ENCODE results near the gene MEGF11. TPM values are rescaled to one million over a fixed set of nuclear protein-coding genes. Genes with fewer than 3 reads are reported as not detected.

Gene MEGF11
- total and polyA plus RNA-seq, 10 donors = 0.02 to 0.61 (median 0.23) TPM; not detected in 4

DNA sequence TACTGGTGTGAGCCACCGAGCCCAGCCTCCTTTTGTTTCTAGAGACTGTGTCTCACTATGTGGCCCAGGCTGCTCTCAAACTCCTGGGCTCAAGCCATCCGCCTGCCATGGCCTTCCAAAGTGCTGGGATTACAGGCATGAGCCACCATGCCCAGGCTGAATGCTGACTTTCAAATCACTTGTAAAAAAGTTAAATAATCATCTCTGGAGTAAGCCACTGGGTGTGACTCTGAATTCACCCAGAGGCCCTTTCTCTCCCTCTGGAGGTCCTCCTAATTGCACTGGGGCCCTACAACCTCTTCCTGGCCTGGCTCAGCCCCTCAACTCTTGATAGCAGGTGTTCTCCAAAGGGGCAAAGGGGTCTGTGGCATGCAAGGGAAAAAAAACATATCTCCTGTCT is 54.8 kb downstream of the MEGF11 start:
- Histone ChIP-seq H3K4me1 (no peaks in the 10 kb centered on the region), H3K36me3 (no peaks in the 10 kb centered on the region), H3K4me3 (no peak overlapping the region), H3K27ac (no peak overlapping the region), H3K27me3 (replicated peaks in 1 of 7) (peaks cover 0 to 3% (median 0%) of the 10 kb centered on the region in 7 donors), H3K9me3 (no peaks in the 10 kb centered on the region)
- intact Hi-C loops (cut with DNase I; ENCODE audit: low total_unique reads) = no loop called here
- DNase-seq = no peak
- TF ChIP-seq POLR2AphosphoS5 (IDR thresholded peaks at IDR 0.05) (no peak), CTCF (IDR thresholded peaks at IDR 0.05 in 8 of 11, conservative IDR thresholded peaks at IDR 0.05 in 3 of 11) (no peak)
- 82 to 88% (median 85%) methylated on average over 2 of the region's 2 CpGs for WGBS, 5 donors

DNA sequence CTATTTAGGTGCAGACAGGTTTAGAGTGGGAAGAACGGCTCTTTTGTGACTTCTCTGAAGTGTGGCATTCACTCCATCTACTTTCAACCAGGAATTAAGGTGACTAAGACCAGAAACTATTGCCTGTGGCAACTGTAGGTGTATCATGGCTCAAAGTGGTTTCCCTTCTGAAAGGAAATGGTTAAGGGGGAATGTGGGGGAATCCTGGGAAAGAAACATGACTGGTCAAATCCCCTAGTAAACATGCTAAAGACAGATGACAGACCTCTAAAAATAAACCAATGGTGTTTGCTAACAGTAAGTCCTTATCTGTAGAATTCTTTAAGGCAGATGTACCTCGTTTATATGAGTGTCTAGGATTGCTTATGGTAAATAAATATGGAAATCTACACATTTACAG is 56.9 kb downstream of the MEGF11 start:
- intact Hi-C loops (cut with DNase I; ENCODE audit: low total_unique reads) = no loop called here
- Histone ChIP-seq H3K27ac (no peak overlapping the region), H3K36me3 (no peaks in the 10 kb centered on the region), H3K4me1 (no peaks in the 10 kb centered on the region), H3K9me3 (no peaks in the 10 kb centered on the region), H3K27me3 (replicated peaks in 1 of 7) (no peaks in the 10 kb centered on the region), H3K4me3 (no peak overlapping the region)
- no peak for DNase-seq
- TF ChIP-seq POLR2A (IDR thresholded peaks at IDR 0.05) = no peak
- no peak for TF ChIP-seq POLR2AphosphoS5 (IDR thresholded peaks at IDR 0.05)
- TF ChIP-seq CTCF (IDR thresholded peaks at IDR 0.05 in 8 of 11, conservative IDR thresholded peaks at IDR 0.05 in 3 of 11) = no peak
- 39 to 53% (median 43%) methylated on average over 2 of the region's 2 CpGs for WGBS, 5 donors

- DNase-seq = no peak
- Histone ChIP-seq H3K36me3 (no peaks in the 10 kb centered on the region), H3K27me3 (replicated peaks in 1 of 7) (no peaks in the 10 kb centered on the region), H3K4me3 (no peak overlapping the region), H3K9me3 (no peaks in the 10 kb centered on the region), H3K4me1 (peaks cover 0 to 4% (median 0%) of the 10 kb centered on the region in 6 donors), H3K27ac (no peak overlapping the region)
- TF ChIP-seq POLR2A (IDR thresholded peaks at IDR 0.05) (no peak), CTCF (IDR thresholded peaks at IDR 0.05 in 8 of 11, conservative IDR thresholded peaks at IDR 0.05 in 3 of 11) (no peak), POLR2AphosphoS5 (IDR thresholded peaks at IDR 0.05) (no peak)
- WGBS, 5 donors = 79 to 86% (median 82%) methylated on average over 10 of the region's 10 CpGs
- intact Hi-C loops (cut with DNase I; ENCODE audit: low total_unique reads) = no loop called here
These were observed 57.8 kb downstream of the MEGF11 start for GRCh38 chr15:66195621-66196230.

DNA sequence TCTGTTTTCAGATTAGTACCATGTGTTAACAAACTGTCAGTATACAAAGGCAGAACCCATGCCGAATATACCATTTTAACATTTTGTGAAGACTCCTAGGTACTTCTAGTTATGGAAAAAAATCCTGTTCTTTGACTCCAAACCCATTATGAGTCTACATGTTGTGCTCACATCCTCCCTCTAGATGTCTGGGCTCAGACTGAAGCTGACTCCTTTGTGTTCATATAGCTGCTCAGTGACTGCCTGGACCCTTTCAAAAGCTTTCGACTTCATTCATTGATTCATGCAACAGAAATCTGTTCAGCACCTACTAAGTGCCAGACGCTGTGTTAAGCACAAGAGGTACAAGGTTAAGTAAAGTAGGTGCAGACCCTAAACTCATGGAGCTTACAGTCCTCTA is 60.5 kb downstream of the MEGF11 start:
- H3K27ac ChIP-seq = no peak overlapping the region
- intact Hi-C loops (cut with DNase I; ENCODE audit: low total_unique reads) = no loop called here
- TF ChIP-seq CTCF (IDR thresholded peaks at IDR 0.05 in 8 of 11, conservative IDR thresholded peaks at IDR 0.05 in 3 of 11) (no peak), POLR2A (IDR thresholded peaks at IDR 0.05) (no peak), POLR2AphosphoS5 (IDR thresholded peaks at IDR 0.05) (no peak)
- H3K4me1 ChIP-seq = peaks cover 0 to 4% (median 0%) of the 10 kb centered on the region in 6 donors
- no peak overlapping the region for H3K4me3 ChIP-seq
- no peaks in the 10 kb centered on the region for H3K36me3 ChIP-seq
- DNase-seq = no peak
- H3K9me3 ChIP-seq = no peaks in the 10 kb centered on the region
- 87 to 95% (median 93%) methylated on average over 3 of the region's 3 CpGs for WGBS, 5 donors
- no peaks in the 10 kb centered on the region for H3K27me3 ChIP-seq (replicated peaks in 1 of 7)
